Testis (tissue), 3 donors: Measurements from ENCODE around the gene CCDC127. TPM values are rescaled to one million over a fixed set of nuclear protein-coding genes. Genes with fewer than 3 reads are reported as not detected.

ENCODE experiments used
- DNase-seq: peaks from one replicate; pipeline ENCODE4 v3.0.0-alpha.2; 2019
- H3K27ac ChIP-seq, 2 donors: fragments of 200-600 bp; sonication (generic); one replicate each; pipeline ENCODE4 v1.5.1; 2019
- H3K27me3 ChIP-seq: fragments of 200-600 bp; sonication (generic); one replicate; pipeline ENCODE4 v1.5.1; 2019
- H3K36me3 ChIP-seq: fragments of 200-600 bp; sonication (generic); one replicate; pipeline ENCODE4 v1.5.1; 2017; ENCODE audit warnings: low read depth; ENCODE audit errors: missing control alignments
- H3K4me1 ChIP-seq: fragments of 200-600 bp; sonication (generic); one replicate; pipeline ENCODE4 v1.5.1; 2019
- H3K4me3 ChIP-seq, 2 donors: fragments of 200-600 bp; sonication (generic); one replicate each; pipeline ENCODE4 v1.5.1; 2017 to 2019
- H3K9me3 ChIP-seq: fragments of 200-600 bp; sonication (generic); one replicate; pipeline ENCODE4 v1.5.1; 2017
- POLR2A ChIP-seq: fragments of 450-650 bp; IDR thresholded peaks from one replicate; pipeline ENCODE4 v1.6.1; 2017; ENCODE audit warnings: antibody characterized with exemption, mild to moderate bottlenecking, moderate library complexity
- WGBS, 2 donors: methylation state at CpG; one replicate each; pipeline ENCODE4 v1.1.5; 2018; 5-methylcytosine and 5-hydroxymethylcytosine counted together
- intact Hi-C: fragments of 100-400 bp; cut with DNase I; formaldehyde crosslinking; loops from one replicate; pipeline ENCODE4 v1.15.1; 2023; ENCODE audit warnings: low total_unique reads
- polyA plus RNA-seq: library from polyadenylated mRNA; stranded (reverse); fragments of 350-450 nt; fragmentation: Illumina TruSeq; extraction: RNeasy Lipid Tissue Mini Kit (QIAGEN cat#74804); gene quantifications from one replicate; pipeline ENCODE4 v1.2.3, GENCODE V29; 2014; ENCODE audit warnings: low read depth, low replicate concordance; ENCODE audit not compliant: insufficient read depth
- total RNA-seq, 2 donors: library from RNA; depleted of rRNA; stranded (reverse); fragments of >200 nt; gene quantifications; one replicate each; pipeline ENCODE4 v1.2.3, GENCODE V29; 2016
- TF ChIP-seq, protein P1 (sequence below), 3 experiments: fragments of 450-650 bp in 2 of 3; fragments of 200-600 bp in 1 of 3; sonication (generic) in 1 of 3; IDR thresholded peaks; one replicate each; pipeline ENCODE4 v1.5.1; 2016 to 2019; ENCODE audit warnings: antibody characterized with exemption in 3 of 3, mild to moderate bottlenecking in 2 of 3, moderate library complexity in 1 of 3

The CCDC127 gene
- total and polyA plus RNA-seq, 3 donors from 2014 or later = 6.6 to 6.9 (median 6.7) TPM

- TF ChIP-seq POLR2A = no peak
- TF ChIP-seq, protein P1, sequence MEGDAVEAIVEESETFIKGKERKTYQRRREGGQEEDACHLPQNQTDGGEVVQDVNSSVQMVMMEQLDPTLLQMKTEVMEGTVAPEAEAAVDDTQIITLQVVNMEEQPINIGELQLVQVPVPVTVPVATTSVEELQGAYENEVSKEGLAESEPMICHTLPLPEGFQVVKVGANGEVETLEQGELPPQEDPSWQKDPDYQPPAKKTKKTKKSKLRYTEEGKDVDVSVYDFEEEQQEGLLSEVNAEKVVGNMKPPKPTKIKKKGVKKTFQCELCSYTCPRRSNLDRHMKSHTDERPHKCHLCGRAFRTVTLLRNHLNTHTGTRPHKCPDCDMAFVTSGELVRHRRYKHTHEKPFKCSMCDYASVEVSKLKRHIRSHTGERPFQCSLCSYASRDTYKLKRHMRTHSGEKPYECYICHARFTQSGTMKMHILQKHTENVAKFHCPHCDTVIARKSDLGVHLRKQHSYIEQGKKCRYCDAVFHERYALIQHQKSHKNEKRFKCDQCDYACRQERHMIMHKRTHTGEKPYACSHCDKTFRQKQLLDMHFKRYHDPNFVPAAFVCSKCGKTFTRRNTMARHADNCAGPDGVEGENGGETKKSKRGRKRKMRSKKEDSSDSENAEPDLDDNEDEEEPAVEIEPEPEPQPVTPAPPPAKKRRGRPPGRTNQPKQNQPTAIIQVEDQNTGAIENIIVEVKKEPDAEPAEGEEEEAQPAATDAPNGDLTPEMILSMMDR (IDR thresholded peaks at IDR 0.05) = no peak
- Histone ChIP-seq H3K27me3 (no peaks in the 10 kb centered on the region), H3K27ac (no peak overlapping the region), H3K4me1 (no peaks in the 10 kb centered on the region), H3K9me3 (no peaks in the 10 kb centered on the region), H3K36me3 (no peaks in the 10 kb centered on the region), H3K4me3 (no peak overlapping the region)
- intact Hi-C loops = no loop called here
- WGBS, 2 donors = 81 to 90% methylated on average over 13 to 17 of the region's 17 CpGs
- DNase-seq = no peak
These were observed 59.0 kb downstream of the CCDC127 start for GRCh38 chr5:158807-159447.

DNA sequence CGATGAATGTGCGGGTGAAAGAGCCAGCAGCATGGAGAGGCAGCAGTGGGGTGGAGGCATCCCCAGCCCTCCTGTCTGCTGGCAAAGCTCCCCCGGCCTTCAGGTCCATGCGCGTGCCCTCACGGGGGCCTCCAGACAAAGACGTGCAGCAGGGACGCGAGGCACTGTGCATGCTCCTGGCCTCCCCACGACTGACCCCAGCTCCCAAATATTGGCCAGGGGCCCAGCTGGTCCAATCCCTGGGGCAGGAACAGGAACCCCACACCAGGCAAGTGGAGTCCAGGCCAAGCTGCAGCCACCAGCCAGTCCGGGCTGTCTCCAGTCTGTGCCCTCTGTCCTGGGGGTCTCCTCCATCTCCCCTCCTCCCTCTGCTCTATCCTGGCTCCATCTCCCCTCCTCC is 60.2 kb downstream of the CCDC127 start:
- H3K27ac ChIP-seq = no peak overlapping the region
- intact Hi-C loops = no loop called here
- 72 to 80% methylated on average over 6 to 11 of the region's 11 CpGs for WGBS, 2 donors
- no peak for TF ChIP-seq POLR2A
- TF ChIP-seq, protein P1 (IDR thresholded peaks at IDR 0.05) = no peak
- no peak for DNase-seq
- no peaks in the 10 kb centered on the region for H3K9me3 ChIP-seq
- H3K36me3 ChIP-seq = no peaks in the 10 kb centered on the region
- no peaks in the 10 kb centered on the region for H3K27me3 ChIP-seq
- no peak overlapping the region for H3K4me3 ChIP-seq
- no peaks in the 10 kb centered on the region for H3K4me1 ChIP-seq

- H3K9me3 ChIP-seq = no peaks in the 10 kb centered on the region
- intact Hi-C loops = no loop called here
- H3K4me3 ChIP-seq = no peak overlapping the region
- no peaks in the 10 kb centered on the region for H3K36me3 ChIP-seq
- H3K27ac ChIP-seq = no peak overlapping the region
- no peaks in the 10 kb centered on the region for H3K4me1 ChIP-seq
- no peaks in the 10 kb centered on the region for H3K27me3 ChIP-seq
- 92 to 93% methylated on average over 12 of the region's 12 CpGs for WGBS, 2 donors
- no peak for TF ChIP-seq POLR2A
- TF ChIP-seq, protein P1 (IDR thresholded peaks at IDR 0.05) = no peak
- no peak for DNase-seq
These were observed 60.7 kb downstream of the CCDC127 start for GRCh38 chr5:157126-157715.

DNA sequence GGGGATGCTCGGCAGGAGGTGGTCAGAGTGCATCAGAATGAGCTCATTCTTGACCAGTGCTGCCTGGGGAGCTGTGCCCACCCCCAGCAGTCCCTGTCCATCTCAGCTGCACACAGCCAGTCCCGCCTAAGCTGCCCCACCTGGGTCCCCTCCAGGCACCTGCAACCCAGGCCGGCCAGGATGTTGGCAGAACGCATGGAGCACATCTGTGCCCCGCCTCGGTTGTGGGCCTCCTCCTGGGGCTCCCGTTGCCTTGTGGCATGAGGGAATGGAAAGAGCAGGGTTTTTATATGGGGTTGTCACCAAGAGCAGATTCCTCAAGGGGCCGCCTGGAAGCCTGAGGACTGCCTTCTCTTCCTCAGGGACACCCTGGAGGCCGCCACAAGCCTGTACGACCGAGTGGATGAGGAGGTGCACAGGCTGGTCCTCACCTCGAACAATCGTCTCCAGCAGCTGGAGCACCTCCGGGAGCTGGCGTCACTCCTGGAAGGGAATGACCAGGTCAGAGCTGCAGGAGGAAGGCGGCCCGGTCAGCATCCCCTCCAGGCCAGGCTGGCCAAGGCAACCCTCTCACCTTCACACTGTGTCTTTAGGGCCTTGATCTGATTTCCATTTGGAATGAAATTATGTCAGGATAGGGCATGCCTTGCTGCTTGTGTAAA is 61.4 kb downstream of the CCDC127 start:
- H3K9me3 ChIP-seq = no peaks in the 10 kb centered on the region
- H3K27me3 ChIP-seq = no peaks in the 10 kb centered on the region
- 89 to 95% methylated on average over 16 to 17 of the region's 17 CpGs for WGBS, 2 donors
- H3K27ac ChIP-seq = no peak overlapping the region
- H3K4me3 ChIP-seq = no peak overlapping the region
- TF ChIP-seq, protein P1 (IDR thresholded peaks at IDR 0.05) = no peak
- TF ChIP-seq POLR2A = no peak
- intact Hi-C loops = no loop called here
- H3K4me1 ChIP-seq = no peaks in the 10 kb centered on the region
- no peak for DNase-seq
- no peaks in the 10 kb centered on the region for H3K36me3 ChIP-seq
